ENCODE data around the gene WDR33.

DNA sequence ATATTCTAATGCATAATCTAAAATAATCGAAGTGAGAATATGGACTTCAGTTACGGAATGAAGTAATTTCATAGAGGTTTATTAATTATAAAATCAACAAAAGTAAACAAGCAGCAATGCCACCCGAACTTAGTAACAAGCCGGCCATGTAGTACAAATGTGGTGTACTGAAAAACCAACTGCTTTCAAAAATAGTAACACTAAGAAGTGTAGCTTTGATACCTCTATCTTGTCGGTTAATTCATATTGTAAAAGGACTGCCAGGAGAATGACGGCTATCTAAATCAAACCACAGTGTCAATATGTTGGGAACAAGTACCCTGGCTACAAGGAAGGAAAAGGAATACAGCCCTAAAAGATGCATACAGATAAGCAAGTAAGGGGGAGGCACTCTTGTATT lies 48.5 kb downstream of the WDR33 start:
- TF ChIP-seq CTCF (conservative IDR thresholded peaks at IDR 0.05; ENCODE audit: low read depth, low read length): no peak
- no peak for TF ChIP-seq MAFK (IDR thresholded peaks at IDR 0.05; ENCODE audit: low read depth, low read length)
- TF ChIP-seq RFX5 (IDR thresholded peaks at IDR 0.05; ENCODE audit: low read depth, low read length): no peak
- TF ChIP-seq USF2 (IDR thresholded peaks at IDR 0.05; ENCODE audit: low read depth, low read length): no peak
- no peak for TF ChIP-seq RCOR1 (IDR thresholded peaks at IDR 0.05; ENCODE audit: insufficient replicate concordance, low read length)
- no peak for TF ChIP-seq POLR2A (IDR thresholded peaks at IDR 0.05; ENCODE audit: low read depth, low read length)
- no peak for TF ChIP-seq BHLHE40 (IDR thresholded peaks at IDR 0.05; ENCODE audit: low read depth, low read length)
